Measurements from ENCODE around the gene BLTP1.

DNA sequence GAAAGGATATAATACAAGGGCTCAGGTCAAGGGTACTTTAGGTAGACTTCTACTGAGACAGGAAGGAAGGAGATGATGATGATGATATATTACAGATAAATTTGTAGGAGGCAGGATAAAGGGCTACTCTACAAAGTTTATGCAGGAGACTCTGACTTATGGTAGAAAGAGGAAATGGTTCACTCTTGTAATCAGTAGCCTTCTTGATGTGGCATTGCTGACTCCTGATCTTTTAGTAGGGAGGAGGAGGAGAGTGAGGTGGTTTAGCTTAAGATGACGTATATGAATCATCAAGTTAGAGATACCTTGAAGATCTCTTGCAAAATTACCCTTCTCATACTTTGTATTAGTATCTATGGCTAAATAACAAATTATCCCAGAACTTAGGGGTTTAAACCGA lies 4.7 kb downstream of the BLTP1 start:
- no peak for TF ChIP-seq POLR2AphosphoS5 (IDR thresholded peaks at IDR 0.05; ENCODE audit: low read depth, low read length)
- TF ChIP-seq, protein P1, sequence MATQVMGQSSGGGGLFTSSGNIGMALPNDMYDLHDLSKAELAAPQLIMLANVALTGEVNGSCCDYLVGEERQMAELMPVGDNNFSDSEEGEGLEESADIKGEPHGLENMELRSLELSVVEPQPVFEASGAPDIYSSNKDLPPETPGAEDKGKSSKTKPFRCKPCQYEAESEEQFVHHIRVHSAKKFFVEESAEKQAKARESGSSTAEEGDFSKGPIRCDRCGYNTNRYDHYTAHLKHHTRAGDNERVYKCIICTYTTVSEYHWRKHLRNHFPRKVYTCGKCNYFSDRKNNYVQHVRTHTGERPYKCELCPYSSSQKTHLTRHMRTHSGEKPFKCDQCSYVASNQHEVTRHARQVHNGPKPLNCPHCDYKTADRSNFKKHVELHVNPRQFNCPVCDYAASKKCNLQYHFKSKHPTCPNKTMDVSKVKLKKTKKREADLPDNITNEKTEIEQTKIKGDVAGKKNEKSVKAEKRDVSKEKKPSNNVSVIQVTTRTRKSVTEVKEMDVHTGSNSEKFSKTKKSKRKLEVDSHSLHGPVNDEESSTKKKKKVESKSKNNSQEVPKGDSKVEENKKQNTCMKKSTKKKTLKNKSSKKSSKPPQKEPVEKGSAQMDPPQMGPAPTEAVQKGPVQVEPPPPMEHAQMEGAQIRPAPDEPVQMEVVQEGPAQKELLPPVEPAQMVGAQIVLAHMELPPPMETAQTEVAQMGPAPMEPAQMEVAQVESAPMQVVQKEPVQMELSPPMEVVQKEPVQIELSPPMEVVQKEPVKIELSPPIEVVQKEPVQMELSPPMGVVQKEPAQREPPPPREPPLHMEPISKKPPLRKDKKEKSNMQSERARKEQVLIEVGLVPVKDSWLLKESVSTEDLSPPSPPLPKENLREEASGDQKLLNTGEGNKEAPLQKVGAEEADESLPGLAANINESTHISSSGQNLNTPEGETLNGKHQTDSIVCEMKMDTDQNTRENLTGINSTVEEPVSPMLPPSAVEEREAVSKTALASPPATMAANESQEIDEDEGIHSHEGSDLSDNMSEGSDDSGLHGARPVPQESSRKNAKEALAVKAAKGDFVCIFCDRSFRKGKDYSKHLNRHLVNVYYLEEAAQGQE (IDR thresholded peaks at IDR 0.05; ENCODE audit: insufficient read depth in 1 of 2, low read depth in 2 of 2, low read length in 2 of 2), result no peak
